PFSK-1 (cell line): ENCODE results near the gene ALDH1A3.

Source experiments
- FOXP2 ChIP-seq: optimal IDR thresholded peaks from 2 replicates; pipeline ENCODE3; 2011; ENCODE audit warnings: borderline replicate concordance, control low read depth, inconsistent platforms; ENCODE audit not compliant: insufficient read depth; ENCODE audit errors: extremely low read length, extremely low read depth
- POLR2AphosphoS5 ChIP-seq: IDR thresholded peaks from 2 replicates; pipeline ENCODE4 v1.6.1; 2012; ENCODE audit warnings: low read depth, mild to moderate bottlenecking, control low read depth, low read length, moderate library complexity
- SIN3A ChIP-seq: IDR thresholded peaks from 2 replicates; pipeline ENCODE4 v1.6.1; 2012; ENCODE audit warnings: mild to moderate bottlenecking, low read length, moderate library complexity, borderline replicate concordance; ENCODE audit not compliant: insufficient read depth
- TAF1 ChIP-seq: IDR thresholded peaks from 2 replicates; pipeline ENCODE4 v1.6.1; 2012; ENCODE audit warnings: low read length, control low read depth, borderline replicate concordance; ENCODE audit not compliant: insufficient read depth
- TF ChIP-seq, protein P1 (sequence below), 2 experiments: IDR thresholded peaks; 2 replicates each; pipeline versions ENCODE4 v1.6.1 to v1.8.0; 2011 to 2012; ENCODE audit warnings: low read depth in 2 of 2, low read length in 2 of 2, control low read depth in 1 of 2, inconsistent platforms in 1 of 2, mild to moderate bottlenecking in 1 of 2, moderate library complexity in 1 of 2; ENCODE audit not compliant: insufficient read depth in 1 of 2

Gene ALDH1A3

DNA sequence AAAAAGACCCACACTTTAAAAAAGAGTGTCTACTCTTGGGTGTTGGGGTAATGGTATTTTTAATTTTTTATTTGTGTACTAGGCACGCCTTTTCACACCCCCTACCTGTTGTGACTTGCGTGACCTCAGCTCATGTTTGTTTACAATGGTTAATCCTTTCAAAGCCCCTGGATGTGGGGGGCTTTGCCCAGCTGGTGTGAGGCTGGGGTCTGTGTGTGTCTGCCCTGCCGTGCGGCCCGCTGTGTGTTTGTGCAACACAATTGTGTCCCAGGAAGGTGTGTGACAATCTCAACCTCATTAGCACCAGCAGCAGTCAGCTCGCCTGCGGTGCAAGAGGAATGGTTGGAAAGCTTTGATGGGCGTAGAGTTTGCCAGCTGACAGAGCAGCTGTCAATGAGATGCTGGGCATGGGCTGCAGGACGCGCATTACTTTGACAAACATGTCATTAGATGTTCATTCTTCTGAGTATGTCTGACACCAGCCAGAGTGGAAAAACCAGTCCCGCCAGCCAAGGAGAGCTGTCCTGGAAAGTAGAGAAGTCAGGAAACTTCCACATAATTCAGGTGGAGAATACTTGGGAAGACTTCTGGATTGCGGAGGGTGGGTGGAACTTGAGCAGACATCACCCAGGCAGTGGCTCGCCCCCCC, 49.1 kb downstream of the ALDH1A3 start:
- no peak for TF ChIP-seq TAF1
- no peak for TF ChIP-seq SIN3A
- TF ChIP-seq FOXP2, result no peak
- no peak for TF ChIP-seq POLR2AphosphoS5
- TF ChIP-seq, protein P1, sequence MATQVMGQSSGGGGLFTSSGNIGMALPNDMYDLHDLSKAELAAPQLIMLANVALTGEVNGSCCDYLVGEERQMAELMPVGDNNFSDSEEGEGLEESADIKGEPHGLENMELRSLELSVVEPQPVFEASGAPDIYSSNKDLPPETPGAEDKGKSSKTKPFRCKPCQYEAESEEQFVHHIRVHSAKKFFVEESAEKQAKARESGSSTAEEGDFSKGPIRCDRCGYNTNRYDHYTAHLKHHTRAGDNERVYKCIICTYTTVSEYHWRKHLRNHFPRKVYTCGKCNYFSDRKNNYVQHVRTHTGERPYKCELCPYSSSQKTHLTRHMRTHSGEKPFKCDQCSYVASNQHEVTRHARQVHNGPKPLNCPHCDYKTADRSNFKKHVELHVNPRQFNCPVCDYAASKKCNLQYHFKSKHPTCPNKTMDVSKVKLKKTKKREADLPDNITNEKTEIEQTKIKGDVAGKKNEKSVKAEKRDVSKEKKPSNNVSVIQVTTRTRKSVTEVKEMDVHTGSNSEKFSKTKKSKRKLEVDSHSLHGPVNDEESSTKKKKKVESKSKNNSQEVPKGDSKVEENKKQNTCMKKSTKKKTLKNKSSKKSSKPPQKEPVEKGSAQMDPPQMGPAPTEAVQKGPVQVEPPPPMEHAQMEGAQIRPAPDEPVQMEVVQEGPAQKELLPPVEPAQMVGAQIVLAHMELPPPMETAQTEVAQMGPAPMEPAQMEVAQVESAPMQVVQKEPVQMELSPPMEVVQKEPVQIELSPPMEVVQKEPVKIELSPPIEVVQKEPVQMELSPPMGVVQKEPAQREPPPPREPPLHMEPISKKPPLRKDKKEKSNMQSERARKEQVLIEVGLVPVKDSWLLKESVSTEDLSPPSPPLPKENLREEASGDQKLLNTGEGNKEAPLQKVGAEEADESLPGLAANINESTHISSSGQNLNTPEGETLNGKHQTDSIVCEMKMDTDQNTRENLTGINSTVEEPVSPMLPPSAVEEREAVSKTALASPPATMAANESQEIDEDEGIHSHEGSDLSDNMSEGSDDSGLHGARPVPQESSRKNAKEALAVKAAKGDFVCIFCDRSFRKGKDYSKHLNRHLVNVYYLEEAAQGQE (IDR thresholded peaks at IDR 0.05; ENCODE audit: insufficient read depth in 1 of 2, low read depth in 2 of 2, low read length in 2 of 2), result no peak

DNA sequence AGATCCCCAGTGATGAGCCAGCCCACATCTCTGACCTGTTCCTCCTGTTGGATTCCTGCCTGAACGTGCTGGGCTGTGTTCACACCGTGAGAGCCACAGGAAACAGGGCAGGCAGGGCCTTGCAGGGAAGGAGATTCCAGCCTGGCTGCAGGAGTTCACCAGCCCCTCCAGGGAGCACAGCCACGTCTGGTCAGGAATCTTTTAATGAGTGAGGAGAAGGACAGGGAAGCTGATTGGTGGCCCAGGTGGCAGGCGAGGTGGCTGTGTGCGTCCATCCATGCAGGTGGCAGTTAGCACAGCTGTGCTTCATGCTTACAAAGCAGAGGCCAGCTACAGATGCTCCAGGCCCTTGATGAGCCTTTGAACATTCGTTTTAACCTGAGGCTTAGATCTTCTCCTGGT, 50.0 kb downstream of the ALDH1A3 start:
- no peak for TF ChIP-seq TAF1
- TF ChIP-seq FOXP2, result no peak
- TF ChIP-seq, protein P1 (IDR thresholded peaks at IDR 0.05; ENCODE audit: insufficient read depth in 1 of 2, low read depth in 2 of 2, low read length in 2 of 2), result no peak
- TF ChIP-seq SIN3A, result no peak
- no peak for TF ChIP-seq POLR2AphosphoS5

DNA sequence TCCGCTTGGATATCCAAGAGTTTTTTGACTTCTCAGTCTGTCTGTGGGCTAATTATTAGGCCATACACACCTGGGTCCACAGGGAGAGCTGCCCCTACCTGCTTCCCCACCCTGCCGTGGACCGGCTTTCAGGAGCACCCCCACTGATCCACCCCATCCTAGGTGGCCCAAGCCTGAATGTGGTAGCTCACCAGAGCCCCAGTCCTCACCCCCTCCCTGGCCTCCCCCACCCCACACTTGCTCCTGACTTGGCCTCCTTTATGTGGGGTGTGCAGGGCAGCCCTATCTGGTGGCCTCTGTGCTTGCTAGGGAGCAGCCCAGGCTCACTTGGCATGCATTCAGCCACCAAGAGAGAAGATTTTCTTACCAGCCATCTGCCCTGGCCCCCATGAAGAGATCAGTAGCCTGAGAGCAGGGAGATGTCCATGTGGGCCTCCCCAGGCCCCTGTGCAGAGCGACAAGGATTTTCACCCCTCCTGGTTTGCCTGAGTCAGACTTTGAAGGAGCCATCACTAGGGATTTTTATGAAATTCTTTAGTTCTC, 50.7 kb downstream of the ALDH1A3 start:
- TF ChIP-seq SIN3A (no peak), FOXP2 (no peak), POLR2AphosphoS5 (no peak), TAF1 (no peak)
- TF ChIP-seq, protein P1 (IDR thresholded peaks at IDR 0.05; ENCODE audit: insufficient read depth in 1 of 2, low read depth in 2 of 2, low read length in 2 of 2), result no peak

DNA sequence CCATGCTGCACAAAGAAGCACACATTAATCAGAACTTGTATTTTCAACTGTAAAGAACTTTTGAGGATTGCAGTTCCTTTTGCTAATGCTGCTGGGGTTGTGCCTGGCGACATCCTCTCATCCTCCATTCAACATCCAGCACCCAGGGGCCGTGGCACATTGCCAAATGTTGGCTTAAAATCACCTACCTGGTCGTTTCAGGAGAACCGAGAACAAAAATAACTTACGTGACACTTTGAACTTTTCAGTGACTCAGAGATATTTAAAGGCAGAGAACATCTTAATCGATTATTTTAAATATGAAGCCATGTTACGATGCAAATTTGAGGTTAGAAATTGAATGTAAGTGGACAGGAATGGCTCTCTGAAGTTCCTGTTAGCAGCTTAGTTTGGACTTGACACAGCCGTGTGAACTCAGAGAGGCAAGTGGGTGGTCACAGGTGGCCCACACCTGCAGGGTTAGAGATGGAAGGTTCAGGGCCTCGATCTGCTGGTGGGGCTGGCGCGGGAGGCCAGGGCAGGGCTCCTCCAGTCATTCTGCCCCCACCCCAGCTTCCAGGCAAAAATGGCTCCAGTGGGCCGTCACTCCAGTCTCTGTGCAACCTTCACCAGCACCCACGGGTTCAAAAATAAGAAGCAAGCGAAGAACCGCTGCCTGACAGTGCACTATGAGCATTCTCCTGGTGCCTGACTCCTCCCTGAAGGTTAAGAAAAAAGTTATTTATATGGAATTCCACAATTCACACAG, 51.7 kb downstream of the ALDH1A3 start:
- TF ChIP-seq, protein P1 (IDR thresholded peaks at IDR 0.05; ENCODE audit: insufficient read depth in 1 of 2, low read depth in 2 of 2, low read length in 2 of 2), result no peak
- TF ChIP-seq TAF1 (no peak), SIN3A (no peak), FOXP2 (no peak), POLR2AphosphoS5 (no peak)
